HG03457 (cell line): ENCODE measurements around the gene DRD3.

Source experiments
- ATAC-seq: cut with Tn5 transposase; IDR thresholded peaks from one replicate; pipeline ENCODE4 v1.9.1; 2021; ENCODE audit warnings: moderate number of reproducible peaks; ENCODE audit not compliant: unreplicated experiment

DRD3 gene

DNA sequence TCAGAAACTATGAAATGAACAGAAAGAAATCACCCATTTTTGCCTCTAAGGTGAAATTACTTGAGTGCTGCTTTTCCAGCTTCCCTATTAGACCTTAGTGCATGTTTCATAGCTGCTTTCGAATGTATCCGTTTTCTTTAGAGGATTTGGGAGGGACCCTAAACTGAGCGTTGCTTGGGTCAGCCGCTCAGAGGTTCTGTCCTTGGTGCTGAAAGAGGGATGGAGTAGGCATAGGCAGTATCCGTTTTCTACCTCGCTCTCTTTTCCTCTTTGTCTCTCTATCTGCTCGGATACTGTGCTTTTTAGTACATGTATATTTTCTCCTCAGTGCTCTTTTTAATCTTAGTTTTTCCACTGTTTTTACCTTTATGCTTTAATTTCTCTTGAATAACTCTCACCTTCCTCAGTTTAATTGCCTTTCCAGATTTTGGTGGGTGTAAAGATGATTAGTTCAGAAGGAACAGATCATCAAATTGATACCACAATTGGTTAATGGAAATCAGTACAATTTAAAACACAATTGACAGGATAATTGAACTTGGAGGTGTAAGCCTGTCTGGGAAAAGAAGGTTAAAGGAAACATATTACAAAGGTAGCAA, at the start of gene DRD3:
Gene DRD3, minus strand, starts transcription at position 283 of the 599 bp plus-strand sequence. CDS start 7,060 bp downstream, outside the sequence.
- no peak for ATAC-seq

DNA sequence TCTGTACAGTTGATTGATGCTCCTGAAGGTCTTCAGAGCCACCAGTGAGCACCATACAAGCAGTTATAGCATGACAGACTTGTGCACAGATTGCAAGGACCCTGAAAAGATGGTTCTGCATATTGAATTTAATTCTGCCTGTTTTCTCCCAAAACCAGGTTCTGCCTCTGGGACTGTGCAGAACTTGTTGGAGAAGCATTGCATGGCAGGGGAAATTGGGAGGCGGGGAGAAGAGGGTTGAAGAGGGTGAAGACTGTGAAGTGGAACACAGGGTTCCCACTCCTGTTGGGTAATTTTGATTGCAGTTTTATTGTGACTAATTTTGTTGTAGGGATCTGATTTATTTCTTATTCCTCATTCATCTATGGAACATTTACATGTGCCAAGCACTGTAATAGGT, 48.2 kb upstream of the DRD3 start:
- ATAC-seq, result no peak

DNA sequence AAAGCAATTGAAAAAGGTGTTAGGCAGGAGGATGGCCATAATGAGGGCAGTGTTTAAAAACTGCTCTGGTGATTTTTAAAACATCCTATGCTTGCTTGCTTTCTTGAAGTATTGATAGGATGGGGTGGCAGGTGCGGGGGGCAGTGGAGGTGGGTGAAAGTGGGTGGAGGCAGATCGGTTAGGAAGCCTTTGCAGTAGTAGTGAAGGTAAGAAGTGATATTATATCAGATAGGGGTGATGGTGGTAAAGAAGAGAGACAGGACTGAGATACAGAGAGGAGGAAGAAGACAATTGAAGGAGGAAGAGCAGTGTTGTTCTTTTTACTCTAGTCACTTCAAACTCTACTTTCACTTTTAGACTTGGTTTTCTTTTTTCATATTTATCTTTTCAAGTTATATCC, 47.5 kb upstream of the DRD3 start:
- no peak for ATAC-seq

DNA sequence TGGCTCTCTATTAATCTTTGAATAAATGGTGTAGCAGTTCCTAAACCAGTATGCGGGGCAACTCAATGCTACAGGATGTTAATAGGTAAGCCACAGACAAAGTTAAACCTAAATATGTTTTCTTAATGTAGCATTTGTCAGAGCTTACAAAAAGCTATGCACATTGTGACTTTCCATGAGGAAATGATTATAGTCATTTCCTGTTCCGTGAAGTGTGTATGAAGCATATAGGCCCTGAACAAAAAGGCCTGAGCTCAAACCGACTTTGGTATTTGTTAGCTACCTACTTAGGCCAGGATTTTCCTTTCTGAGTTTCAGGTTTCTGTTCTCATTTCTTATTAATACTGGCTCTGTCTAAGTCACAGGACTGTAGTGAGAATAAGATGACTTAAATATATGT, 44.3 kb upstream of the DRD3 start:
- ATAC-seq, result peak; percentile 82

DNA sequence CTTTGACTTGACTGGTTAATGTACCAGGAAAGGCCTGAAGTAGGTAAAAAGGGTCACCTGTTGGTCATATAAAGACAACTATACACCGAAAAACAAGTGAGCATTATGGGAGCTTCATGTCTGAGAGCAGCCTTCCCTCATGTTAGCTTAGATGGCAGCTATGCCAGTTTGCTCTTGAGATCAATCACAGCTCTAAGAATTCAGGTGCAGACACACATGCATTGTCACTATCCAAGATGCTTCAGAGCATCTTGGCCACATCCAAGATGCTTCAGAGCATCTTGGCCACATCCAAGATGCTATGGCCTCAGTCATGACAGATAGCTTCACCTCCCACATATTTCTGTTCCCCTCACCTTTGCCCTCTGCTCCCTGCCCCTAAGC, 43.0 kb upstream of the DRD3 start:
- ATAC-seq, result no peak

DNA sequence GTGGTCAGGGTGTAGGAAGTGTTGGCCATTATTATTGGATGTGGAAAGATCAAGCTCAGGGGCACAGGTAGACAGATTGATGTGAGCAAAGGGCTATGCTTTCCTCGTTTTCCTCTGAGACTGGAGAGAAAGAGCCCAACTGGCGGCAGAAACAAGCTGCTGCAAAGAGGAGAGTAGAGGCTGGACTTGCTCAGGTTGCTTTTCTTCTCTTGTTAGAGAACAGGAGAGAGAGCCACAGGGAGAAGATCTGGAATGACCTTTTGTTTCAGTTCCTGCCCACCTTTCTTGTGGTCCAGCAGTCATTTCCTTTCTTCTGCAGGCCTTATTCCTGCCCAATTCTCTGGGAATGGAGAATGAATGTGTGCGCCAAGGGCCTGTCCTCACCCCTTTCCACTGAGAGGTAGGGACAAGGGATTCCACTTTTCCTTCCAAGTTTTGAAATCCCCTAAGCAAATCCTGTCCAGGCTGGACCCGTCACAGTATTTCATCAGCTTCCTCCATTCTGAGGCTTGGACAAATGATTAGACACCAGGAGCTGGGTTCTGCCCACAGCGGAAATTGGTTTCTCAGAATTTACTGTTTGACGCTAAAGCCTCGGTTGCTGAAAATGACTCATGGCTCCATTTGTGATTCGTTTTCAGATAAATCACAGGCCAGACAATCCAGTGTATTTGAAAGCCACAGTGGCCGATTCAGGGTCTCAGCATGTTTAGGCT, 42.5 kb upstream of the DRD3 start:
- ATAC-seq, result no peak

DNA sequence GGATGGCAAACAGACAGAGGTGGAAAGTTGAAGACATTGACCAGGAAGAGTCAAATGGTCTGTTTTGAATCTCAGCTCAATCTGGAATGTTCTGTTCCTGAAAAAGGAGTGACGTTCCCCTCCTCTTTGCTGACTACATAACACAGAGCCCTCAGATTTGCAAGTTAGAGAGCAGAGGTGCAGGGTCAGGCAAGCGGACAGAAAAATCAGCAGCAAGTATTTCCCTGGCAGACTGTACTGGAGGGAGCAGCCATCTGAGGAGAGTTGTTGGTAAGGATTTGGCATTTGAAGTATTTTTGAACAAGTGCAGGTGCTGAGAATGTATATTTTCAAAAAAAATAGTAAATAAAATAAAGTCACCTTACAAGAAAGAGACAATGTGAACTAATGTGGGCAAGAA, 40.9 kb upstream of the DRD3 start:
- ATAC-seq, result no peak

DNA sequence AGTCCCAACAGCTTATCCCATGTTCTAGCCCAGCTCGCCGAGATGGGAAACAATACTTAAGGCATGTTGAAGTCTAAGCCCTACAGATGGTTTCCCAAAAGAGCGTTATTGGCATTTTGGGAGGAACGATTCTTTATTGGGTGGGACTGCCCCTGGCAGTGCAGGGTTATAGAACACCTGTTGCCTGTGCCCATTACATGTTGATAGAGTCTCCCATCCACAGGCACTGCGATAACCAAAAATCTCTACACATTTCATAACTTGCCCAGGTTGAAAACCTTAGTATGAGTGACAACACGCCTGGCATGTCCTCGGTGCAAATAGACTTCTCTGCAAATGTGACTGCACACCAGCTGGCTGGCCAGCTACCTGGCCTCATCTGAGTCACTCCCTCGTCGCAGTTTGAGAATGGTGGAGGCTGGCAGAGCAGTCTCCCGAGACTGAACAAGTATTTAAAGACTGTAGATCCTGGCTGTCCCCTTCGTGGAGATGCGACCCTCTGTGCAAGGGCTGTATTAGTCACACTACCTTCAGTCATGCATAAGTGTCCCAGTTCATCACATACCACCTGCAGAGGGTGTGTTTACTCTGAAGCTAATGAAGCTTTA, 39.8 kb upstream of the DRD3 start:
- ATAC-seq, result no peak

DNA sequence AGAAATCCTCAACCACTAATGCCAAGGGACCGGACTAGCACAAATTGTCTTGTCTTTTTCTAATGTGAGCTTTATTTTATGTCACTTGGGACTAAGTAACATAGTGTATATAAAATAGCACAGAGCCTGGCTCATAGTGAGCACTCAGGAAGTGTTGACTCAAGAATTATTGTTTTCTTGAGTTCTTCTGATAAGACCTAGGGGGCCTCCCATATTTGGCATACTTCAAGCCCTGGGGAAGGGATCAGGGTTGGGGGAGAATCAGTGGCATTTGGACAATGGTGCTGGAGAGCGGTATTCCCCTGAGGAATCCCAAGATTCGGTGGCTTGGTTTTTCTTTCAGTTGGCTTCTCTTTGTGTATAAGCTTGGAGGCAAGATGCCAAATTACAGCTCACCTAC, 39.2 kb upstream of the DRD3 start:
- ATAC-seq, result no peak

DNA sequence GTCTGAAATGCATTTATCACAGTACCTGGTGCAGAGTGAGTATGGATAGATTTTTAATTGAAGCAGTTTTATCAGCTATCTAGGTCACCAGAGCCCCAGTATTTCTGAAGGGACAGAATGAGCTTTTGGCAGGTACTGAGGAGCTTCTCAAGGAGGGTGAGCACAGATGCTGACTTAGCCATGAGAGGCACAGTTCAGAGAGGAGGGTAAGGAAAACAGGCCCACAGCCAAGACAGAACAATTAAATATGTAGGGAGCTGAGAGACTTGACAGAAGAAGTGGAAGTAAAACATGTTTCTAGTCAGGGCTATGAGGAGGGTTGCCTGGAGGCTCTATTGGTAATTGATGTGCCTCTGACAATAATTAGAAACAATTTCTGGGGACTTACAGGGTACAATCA, 38.4 kb upstream of the DRD3 start:
- no peak for ATAC-seq

DNA sequence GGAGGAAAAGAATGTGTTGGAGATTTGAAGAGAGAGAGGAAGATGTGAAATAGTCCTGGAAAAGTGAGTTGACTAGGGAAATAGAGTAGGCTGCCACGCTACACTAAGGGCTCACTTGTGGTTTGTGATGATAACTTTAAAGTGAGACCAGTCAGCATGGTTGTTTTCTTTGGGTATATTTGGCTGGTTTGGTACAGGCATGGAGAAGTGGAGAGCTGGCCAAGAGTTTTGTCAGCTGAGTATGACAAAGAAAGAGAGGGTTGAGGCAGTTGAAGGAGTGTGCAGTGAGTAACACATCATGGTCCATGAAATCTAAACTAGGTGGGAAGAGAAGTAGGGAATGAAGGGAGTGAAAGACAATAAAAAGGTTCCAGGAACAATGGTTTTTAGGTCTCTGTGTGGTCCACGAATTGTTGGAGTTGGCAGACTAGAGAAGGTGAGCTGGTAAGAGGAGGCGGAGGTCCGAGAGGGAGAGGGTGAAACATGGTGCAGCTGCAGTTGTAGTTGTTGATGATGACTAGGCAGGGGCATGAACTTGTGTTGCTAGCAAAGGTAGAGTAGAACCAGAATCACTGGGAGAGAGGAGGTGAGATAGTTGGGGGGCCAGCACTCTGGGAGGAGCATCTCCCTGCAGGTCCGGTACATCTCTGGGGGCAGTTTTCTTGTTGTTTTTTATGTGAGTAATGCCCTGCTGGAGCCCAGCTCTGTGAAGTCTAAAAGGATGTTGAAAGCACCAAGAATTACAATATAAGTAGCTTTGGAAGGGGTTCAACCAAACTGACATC, 37.5 kb upstream of the DRD3 start:
- ATAC-seq, result no peak

DNA sequence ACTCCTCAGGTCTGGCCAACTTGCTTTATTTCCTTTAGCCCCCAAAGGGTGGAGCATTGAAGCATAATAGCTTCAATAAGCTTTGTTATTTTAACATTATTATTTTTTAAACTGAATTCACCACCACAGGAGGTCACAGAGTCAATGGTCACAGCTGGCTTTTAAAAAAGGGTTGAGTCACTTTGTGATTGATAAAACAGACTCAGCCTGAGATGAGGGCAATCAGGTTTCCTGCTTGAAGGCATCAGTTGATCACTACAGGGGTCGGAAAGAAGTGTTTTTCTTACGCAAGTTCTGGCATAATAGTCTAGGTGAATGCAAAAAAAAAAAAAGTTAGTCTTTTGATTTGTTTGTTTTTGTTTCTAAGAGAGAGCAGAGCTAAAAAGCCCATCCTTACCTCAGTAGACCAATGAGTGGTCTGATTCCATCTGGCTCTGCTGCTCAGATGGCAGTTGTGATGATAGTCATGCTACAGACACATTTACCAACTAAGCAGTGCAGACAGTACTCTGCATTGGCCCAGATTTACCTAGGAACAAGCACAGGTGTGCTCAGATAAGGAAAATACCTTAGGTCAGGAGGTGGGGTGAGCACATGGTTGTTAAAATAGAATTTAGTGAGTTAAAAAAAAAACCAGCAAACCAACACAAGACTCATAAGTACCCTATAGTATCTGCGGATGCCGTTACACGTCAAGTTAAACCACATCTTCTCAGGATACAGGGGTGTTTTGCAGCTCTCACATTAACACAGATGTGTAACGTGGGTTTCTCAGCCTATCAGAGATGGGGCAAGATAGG, 35.9 kb upstream of the DRD3 start:
- ATAC-seq, result no peak

DNA sequence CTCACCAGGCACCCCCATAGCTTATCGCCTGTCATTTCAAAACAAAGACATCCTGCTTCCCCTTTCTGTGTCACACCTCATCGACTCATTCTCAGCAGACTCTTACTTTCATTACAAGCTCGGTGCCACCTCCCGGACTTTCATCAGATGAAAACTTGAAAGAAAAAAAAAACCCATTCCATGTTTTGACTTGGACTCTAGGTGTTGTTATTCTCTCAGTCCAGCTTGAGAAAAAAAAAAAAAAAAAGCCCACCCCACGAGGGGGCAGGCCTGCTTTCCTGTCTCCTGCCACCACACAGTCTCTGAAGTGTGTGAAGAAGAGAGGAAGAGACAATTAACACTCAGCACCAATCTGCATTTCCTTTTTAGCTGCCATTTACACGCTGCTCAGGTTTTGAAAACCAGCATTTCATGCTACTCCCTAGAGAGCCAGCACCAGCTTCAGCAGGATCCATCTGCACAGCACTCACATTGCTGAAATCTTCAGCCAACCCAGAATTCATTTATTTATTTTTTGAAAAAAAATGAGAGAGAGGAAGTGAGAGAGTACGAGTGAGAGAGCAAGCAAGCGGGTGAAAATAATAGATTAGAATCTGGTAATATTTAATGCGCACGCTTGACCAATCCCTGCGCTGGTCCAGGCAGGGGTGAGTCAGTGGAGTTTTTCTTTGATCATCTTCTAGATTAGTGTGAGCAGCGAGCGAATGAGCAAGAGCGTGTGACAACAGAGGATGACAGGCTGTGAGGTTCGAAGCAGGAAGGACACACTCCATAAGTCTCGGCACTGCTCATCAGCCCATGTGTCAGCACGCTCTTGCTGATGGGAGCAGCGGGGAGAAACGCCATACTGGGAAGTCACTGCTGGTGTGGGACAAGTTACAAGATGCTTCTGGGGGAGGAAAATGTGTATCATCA, 35.0 kb upstream of the DRD3 start:
- peak; percentile 75 for ATAC-seq

DNA sequence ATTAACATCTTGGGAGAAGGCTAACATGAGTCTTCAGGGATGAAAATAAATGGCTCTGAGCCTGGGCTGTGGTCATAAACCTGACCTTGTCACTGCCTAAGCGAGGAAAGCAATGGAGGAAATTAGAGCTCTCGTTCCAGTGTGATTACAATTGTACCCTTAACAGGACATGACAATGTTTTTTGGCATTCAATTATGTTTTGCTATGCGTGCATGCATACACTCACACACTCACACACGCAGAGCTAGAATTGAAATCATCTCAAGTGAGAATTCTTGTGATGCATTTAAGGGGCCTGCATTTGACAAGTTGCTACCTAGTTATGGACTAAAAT, 34.4 kb upstream of the DRD3 start:
- ATAC-seq, result peak; percentile 2

DNA sequence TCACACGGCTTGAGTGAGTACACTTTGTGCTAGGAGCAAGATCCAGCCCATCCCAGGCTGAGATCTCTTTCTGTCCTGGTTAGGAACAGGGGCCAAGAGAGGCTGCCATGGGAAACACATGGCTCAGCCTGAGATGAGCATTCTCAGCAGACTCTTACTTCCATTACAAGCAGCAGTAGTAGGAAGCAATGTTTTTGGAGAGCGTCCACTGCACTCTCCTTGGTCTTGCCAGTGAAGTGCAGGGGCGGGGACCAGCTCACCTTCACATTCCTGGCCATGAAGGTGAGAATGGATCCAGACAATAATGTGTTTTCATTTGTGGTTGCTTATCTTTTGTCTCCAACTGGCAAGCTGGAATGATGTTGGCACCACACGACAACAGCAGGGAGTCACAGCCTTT, 33.8 kb upstream of the DRD3 start:
- ATAC-seq, result no peak

DNA sequence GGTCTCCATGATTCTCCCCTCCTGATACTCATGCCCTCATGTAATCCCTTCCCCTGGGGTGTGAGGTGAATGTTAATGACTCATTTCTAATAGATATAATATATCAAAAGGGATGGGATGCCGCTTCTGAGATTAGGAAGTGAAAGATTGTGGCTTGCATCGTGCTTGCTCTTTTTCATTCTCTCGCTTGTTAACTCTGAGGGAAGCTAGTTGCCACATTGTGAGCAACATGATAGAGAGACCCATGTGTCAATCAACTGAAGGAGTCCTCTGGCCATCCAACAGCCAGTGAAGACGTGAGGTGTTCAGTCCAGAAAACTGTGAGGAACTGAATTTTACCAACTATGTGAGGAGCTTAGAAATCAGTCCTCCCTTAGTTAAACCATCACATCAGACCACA, 28.9 kb upstream of the DRD3 start:
- ATAC-seq, result peak; percentile 90

DNA sequence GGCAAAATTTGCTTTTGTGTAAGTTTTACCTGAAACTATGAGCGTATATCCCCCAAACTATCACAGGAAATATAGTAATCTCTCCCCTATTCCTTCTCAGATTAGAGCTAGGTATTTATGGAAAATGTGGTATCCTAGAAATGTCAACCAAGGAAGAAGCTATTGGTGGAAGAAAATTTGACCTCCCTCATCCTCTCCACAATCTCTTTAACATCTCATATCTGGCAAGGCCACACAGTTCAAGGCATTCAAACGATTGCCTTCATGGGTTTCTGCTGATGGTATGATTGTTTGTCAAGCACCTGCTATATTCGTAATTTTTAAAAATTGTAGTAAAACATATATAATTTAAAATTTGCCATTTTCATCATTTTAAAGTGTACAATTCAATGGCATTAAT, 27.5 kb upstream of the DRD3 start:
- no peak for ATAC-seq

DNA sequence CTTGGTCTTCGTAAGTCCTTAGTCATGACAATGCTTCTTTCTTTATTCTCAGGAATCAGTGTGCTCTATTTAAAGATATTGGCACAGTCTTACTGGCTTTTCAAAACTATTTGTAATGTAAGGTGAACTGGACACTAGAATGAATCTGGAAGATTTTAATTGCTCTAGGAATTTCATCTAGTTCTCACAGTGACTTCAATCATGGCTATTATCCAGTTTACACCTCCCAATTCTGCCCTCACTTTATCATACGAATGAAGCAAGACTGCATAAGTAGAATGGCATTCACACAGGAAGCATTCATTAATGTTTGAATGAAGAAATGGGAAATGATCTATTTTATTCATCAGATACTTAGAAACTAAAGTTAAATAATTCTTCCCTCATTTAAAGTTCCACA, 26.7 kb upstream of the DRD3 start:
- no peak for ATAC-seq

DNA sequence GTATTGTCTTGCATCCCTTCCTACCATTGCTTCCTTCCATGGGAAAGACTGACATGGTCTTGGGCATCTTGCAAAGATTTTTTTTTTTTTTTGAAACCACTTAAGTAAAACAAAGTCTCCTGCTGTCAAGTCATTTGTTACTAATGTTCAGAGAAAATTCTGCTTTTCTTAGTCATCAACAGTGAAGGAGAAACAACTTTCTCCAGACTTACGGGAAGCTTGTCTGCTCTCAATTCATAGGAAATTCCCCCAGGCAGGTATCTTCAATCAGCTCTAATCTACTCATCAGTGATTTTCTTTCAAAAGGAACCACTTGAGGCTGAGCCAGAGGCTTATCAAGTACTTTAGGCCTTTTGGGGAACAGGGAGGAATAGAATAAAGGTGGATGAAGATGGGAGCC, 15.9 kb upstream of the DRD3 start:
- no peak for ATAC-seq

DNA sequence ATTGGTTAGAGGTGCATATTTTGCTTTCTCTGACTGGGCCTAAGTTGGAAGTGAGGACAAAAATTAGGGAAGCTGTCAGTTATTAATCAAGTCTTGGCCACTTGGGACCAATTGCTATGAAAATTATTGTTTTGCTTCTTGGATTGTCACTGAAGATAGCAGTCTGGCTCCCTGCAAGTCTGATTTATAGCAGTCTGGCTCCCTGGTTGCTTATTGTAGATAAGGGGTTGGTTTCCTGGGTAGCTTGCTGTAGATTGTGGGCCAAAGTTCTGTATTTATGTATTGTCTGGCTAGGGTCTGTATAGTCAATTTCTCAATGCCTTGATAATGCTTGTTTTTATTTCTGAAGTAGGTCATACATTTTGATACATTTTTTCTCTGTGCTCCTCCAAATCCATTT, 13.3 kb upstream of the DRD3 start:
- ATAC-seq, result no peak
